A549 treated with AZD9567 at 1 μM for 4 hours (cell line): Measurements from ENCODE around the gene SLFN14. TPM values are rescaled to one million over a fixed set of nuclear protein-coding genes. Genes with fewer than 3 reads are reported as not detected.

ENCODE experiments used
- total RNA-seq: library from RNA; stranded (reverse); fragments of 200-300 nt; extraction: Qiagen RNA extraction; gene quantifications from 5 replicates; pipeline ENCODE4 v1.2.3, GENCODE V29; 2022; ENCODE audit not compliant: insufficient read depth

The SLFN14 gene
- not detected in 5 replicates for total RNA-seq

DNA sequence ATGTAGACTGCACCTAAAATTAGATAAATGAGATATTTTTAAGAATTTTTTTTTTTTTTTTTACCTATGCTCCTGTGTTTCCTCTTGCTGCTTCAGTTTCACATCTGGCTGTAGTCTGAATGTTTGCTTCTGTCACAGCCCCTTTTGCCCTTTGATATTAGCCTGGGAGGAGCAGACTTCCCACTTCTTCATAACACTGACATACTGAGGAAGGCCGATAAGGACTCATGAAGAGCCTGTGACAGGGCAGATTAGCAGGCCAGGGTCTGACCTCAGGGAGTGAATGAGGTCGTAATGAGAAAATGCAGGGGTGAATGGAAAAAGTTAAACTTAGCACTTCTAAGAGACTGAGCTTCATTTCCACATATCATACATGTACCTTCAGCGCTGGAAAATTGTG lies at the start of gene SLFN14:
TSS of gene SLFN14 (minus strand) at position 117 of the 400 bp plus-strand sequence. CDS start 2,757 bp downstream, outside the sequence.

DNA sequence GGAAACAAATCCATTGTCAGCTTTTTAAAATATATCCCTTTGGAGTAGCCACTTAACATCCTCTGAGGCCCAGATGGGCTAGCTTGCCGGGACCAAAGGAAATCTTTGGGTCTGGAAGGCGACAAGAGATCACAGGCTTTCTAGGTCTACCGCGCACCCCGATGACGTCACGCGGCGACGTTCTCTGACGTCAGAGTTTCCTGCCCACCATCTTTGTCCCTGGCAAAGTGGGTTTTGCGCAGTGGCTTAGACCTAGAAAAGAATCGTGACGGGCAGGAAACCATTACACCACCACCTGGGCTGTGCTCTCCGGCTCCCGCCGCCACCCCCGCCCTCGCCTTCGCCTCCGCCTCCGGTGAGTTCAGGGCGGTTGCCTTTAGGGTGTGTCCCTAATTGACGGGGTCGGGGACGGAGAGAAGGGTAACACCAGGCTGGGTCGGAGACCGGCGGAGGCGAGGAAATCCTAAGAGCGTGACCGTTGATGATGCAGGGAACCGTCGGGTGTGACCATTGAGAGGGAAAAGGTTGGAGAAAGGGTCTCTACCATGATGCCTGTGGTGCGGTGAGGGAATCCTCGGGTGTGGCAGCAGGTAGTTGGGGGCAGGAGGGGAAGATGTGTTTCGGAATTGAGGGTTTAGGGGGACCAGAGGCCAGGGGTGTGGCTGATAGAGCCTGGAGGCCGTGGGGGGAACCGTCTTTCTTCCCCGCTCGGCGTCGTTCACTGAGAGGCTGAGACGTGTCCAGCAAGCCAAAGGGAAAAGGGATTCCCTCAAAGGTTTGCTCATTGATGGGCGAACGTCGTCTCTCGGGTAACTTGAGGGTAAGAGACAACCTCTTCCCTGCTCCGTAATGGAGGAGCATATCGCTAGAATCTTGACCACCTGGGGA lies 26.7 kb upstream of the SLFN14 start, which contains the start of gene AP2B1:
TSS of gene AP2B1 (plus strand) at position 249 of the 888 bp plus-strand sequence. CDS start 6,709 bp downstream, outside the sequence.

DNA sequence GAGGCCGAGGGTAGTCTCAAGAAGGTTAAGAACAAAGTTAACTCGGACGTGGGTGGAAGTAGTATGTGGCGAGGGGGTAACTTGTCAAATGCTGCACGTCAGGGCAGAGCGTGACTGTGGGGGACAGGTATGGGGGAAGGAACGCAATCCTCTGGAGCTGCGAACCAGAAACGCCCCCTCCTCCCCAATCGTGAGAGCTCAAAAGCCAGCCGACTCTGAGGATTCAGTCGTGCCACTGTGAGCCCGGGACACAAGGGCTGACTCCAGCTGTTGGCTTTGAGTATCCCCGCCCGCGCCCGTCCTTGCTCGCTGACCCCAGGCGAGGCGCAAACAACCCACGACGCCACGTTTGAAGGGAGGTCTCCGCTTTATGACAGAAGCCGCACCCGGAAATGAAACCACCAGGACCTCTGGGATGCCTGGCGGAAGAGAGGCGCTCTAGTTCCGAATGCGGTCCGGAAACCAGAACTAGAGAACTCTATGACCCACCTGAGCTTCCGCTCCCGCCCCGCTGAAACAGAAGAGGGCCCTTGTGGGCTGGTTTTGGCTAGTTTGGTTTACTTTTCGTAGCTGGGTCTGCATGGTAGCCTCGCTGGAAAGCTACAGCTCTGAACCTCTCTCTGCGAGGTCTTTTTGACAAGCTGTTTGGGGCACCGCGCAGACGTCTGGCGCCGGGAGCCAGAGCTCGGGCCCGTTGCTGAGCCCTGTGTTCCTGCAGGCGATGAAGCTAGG lies 17.7 kb upstream of the SLFN14 start, which contains the start of gene PEX12:
TSS of gene PEX12 (minus strand) at position 375 of the 732 bp plus-strand sequence. CDS start 550 bp downstream, outside the sequence.

DNA sequence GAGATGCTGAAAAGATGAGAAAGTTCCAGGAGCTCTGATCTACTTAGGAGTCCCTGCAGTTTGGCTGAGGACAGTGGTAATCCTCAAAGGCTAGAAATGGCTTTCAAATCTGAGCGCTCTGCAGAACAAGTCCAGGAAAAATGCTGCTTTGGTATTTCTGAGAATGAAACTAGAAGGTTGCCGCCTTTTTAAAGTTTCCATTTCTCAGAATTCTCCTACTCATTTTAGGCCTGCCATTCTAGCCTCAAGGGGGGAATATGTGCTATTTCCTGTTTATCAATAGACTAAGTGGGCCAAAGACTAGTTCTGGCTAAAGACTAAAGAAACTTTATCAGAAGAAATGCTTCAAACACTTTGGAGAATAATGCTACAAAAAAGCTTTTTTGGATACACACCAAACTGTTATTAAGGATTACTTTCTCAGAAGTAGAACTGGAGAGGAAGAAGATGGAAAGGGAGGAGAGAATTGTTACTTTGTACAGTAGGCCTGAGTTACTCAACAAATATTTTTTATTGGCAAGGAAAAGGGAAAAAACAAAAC lies 22.9 kb downstream of the SLFN14 start, which contains the start of gene SLFN12L:
TSS of gene SLFN12L (minus strand) at position 78 of the 541 bp plus-strand sequence. CDS start 15,314 bp downstream, outside the sequence.

Other genes starting within 250 kb of the SLFN14 start
- gene SLFN11, start 187.2 kb downstream of the SLFN14 start, total RNA-seq, result 4.5 to 6.4 TPM (median 5.8 TPM) in 5 replicates
- 0.05 to 0.09 TPM (median 0.06 TPM) in 3 of 5 replicates, not detected in the others for gene SLFN12, start 128.3 kb downstream of the SLFN14 start, total RNA-seq
- 3.5 to 12.8 TPM (median 3.9 TPM) in 5 replicates for gene SLFN13, start 112.1 kb downstream of the SLFN14 start, total RNA-seq
- gene SLFN12L, start 23.1 kb downstream of the SLFN14 start, total RNA-seq, result 0.26 TPM in 1 of 5 replicates, not detected in the others
- gene PEX12, start 17.8 kb upstream of the SLFN14 start, total RNA-seq, result 6.9 to 11.1 TPM (median 8.4 TPM) in 5 replicates
- 121 to 158 TPM (median 130 TPM) in 5 replicates for gene AP2B1, start 26.5 kb upstream of the SLFN14 start, total RNA-seq
- gene RASL10B, start 170.8 kb upstream of the SLFN14 start, total RNA-seq, result 0.08 to 0.15 TPM (median 0.11 TPM) in 4 of 5 replicates, not detected in the other
- 0.05 to 0.07 TPM (median 0.06 TPM) in 4 of 5 replicates, not detected in the other for gene GAS2L2, start 192.4 kb upstream of the SLFN14 start, total RNA-seq
- gene C17orf50, start 200.1 kb upstream of the SLFN14 start, total RNA-seq, result 0.28 to 0.37 TPM (median 0.32 TPM) in 4 of 5 replicates, not detected in the other
- 3.4 to 8.2 TPM (median 6.4 TPM) in 5 replicates for gene MMP28, start 234.8 kb upstream of the SLFN14 start, total RNA-seq
- gene TAF15, start 248.7 kb upstream of the SLFN14 start, total RNA-seq, result 210 to 224 TPM (median 222 TPM) in 5 replicates